SK-N-SH (cell line): ENCODE measurements around the gene TNNT3.

Source experiments
- CTCF ChIP-seq: fragments of 200-600 bp; sonication (generic); IDR thresholded peaks from 2 replicates; pipeline ENCODE4 v1.6.1; 2017; ENCODE audit warnings: antibody characterized with exemption, mild to moderate bottlenecking, moderate library complexity
- GATA2 ChIP-seq: sonication (generic); formaldehyde crosslinking; IDR thresholded peaks from 2 replicates; pipeline ENCODE4 v1.5.0; 2020; ENCODE audit warnings: mild to moderate bottlenecking, missing genetic modification reagents
- POLR2AphosphoS5 ChIP-seq: IDR thresholded peaks from 2 replicates; pipeline ENCODE4 v1.6.1; 2012; ENCODE audit warnings: low read depth, low read length
- RCOR1 ChIP-seq: fragments of 150-350 bp; IDR thresholded peaks from 2 replicates; pipeline ENCODE4 v1.6.1; 2017; ENCODE audit warnings: antibody characterized with exemption, low read length
- REST ChIP-seq: IDR thresholded peaks from 2 replicates; pipeline ENCODE4 v1.6.1; 2012; ENCODE audit warnings: mild to moderate bottlenecking, low read depth, low read length, moderate library complexity
- RFX5 ChIP-seq: IDR thresholded peaks from 2 replicates; pipeline ENCODE4 v1.6.1; 2012; ENCODE audit warnings: mild to moderate bottlenecking, improper control_type of control experiment, low read length
- SIN3A ChIP-seq: IDR thresholded peaks from 2 replicates; pipeline ENCODE4 v1.6.1; 2012; ENCODE audit warnings: low read depth, mild to moderate bottlenecking, low read length, moderate library complexity, borderline replicate concordance
- YY1 ChIP-seq: IDR thresholded peaks from 2 replicates; pipeline ENCODE4 v1.4.0; 2012; ENCODE audit warnings: low read depth, mild to moderate bottlenecking

GRCh38 chr11:1931341-1932104, 12.0 kb downstream of the TNNT3 start:
- TF ChIP-seq POLR2AphosphoS5, result no peak
- no peak for TF ChIP-seq YY1
- TF ChIP-seq REST, result no peak
- TF ChIP-seq RCOR1, result no peak
- no peak for TF ChIP-seq SIN3A
- TF ChIP-seq CTCF, result no peak
- no peak for TF ChIP-seq GATA2
- TF ChIP-seq RFX5, result no peak
